HG03571 (cell line): ENCODE results near the gene MRPL40.

Experiments used
- ATAC-seq: cut with Tn5 transposase; IDR thresholded peaks from one replicate; pipeline ENCODE4 v1.9.1; 2021; ENCODE audit not compliant: unreplicated experiment

The MRPL40 gene

DNA sequence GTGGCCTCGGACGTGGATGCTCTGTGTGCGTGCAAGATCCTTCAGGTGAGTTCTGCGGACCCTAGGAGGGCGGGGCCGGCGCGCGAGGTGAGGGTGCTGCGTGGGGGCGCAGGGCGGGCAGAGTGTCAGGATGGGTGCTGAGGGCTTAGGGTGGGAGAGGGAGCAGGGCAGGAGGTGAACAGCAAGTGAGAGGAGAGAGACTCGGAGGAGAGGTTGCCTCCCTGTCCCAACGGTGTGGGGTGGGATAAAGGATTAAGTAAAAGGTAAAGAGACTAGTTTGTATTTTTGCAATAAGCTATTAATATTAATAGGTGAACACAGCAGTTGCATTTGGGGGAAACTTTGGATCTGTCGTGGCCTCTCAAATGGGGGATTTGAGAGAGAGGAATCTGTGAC, 47.8 kb downstream of the MRPL40 start:
- ATAC-seq: peak; percentile 1

DNA sequence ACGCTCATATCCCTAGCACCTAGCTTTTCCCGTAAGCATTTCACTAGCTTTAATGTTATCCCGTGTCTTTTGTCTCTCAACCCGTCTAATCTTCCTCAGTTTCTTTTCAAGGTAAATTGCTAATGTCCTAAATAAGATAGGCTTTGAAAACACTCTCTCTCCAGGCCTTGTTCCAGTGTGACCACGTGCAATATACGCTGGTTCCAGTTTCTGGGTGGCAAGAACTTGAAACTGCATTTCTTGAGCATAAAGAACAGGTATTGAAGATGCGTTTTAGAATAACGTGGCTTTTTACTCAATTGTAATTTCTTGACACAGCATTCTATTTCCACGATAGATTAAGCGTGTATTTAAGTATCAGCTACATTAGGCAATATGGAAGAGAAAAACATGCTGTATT, 48.4 kb downstream of the MRPL40 start:
- ATAC-seq: no peak

DNA sequence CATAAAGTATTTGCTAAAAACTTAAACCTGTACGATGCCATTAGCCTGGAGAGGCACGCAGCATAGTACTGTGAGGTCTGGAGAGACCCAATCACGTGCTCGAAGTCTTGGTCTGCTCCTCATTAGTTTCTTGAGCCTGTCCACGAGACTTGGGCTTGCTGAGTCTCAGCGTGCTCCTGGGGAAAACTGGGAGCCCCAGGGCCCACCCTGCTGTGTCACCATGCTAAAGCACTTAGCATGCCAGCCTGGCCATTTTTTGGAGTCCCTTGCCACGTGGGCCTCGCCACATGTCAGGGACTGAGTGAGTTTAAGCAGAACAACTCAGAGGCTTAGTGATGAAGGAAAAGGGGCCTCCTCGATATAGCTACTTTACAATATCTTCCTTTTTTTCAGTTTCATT, 50.0 kb downstream of the MRPL40 start:
- ATAC-seq: no peak

DNA sequence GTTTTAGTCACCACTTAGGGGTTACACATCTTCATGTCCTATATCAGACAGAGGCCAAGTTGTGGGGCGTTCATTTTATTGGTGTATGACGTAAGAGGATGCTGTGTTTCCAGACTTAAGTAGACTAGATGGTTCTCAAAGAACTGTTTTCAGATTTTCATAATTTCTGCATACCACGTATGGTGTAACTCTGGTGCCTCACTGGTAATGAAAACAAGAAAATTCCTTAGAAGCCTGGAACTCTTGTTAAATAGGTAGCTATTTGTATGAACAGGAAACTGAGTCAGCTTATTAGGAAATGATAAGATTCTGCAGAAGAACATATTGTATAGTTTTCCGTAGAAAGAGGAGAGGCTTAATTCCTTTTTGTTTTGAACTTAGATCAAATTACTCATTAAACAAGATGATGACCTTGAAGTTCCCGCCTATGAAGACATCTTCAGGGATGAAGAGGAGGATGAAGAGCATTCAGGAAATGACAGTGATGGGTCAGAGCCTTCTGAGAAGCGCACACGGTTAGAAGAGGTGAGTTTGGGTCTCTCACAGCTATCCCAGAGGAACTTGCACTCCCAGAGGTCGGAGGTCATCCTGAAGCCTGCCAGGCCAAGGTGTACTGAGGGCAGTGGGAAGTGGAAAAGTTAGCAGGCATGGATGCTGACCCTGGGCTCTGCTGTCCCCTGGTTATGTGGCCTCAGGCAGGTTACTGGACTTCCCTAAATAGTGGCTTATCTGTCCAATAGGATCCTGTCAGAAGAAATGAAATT, 51.3 kb downstream of the MRPL40 start:
- no peak for ATAC-seq
